ENCODE measurements around the gene RNF144B. TPM values are rescaled to one million over a fixed set of nuclear protein-coding genes. Genes with fewer than 3 reads are reported as not detected.

Gene RNF144B
- total RNA-seq, 1 donor from 2014 or later = 7.2 TPM

DNA sequence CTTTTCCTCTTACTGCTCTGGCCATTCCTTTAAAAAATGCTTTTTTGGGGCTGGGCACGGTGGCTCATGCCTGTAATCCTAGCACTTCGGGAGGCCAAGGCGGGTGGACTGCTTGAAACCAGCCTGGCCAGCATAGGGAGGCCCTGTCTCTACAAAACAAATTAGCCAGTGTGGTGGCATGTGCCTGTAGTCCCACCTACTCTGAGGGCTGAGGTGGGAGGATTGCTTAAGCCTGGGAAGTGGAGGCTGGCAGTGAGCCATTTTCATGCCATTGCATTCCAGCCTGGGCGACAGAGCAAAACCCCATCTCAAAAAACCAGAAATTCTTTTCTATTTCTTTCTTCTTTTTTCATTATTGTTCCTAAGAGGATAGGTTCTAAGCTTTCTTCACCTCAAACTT is 36.9 kb upstream of the RNF144B start:
- H4K20me1 ChIP-seq (ENCODE audit: insufficient read depth, low read length) = no peaks in the 10 kb centered on the region
- no peak for FAIRE-seq
- no peaks in the 10 kb centered on the region for H3K79me2 ChIP-seq (ENCODE audit: insufficient read depth, low read length)
- peaks cover 2% of the 10 kb centered on the region for H3K27me3 ChIP-seq (ENCODE audit: insufficient read depth, low read length)
- H3K36me3 ChIP-seq (ENCODE audit: insufficient read depth, low read length) = no peaks in the 10 kb centered on the region
- peaks cover 4% of the 10 kb centered on the region for H3K4me1 Mint-ChIP-seq (ENCODE audit: low read depth, unreplicated experiment)
- H3K9ac ChIP-seq (ENCODE audit: low read length) = no peak overlapping the region
- H3K9me3 ChIP-seq (ENCODE audit: insufficient read depth, low read depth, low read length) = no peaks in the 10 kb centered on the region
- no peak overlapping the region for H3K4me3 Mint-ChIP-seq (ENCODE audit: unreplicated experiment)
- H3K27ac Mint-ChIP-seq (ENCODE audit: unreplicated experiment) = no peak overlapping the region
- H3K4me2 ChIP-seq (ENCODE audit: low read length) = no peak overlapping the region
- H3K4me3 ChIP-seq (ENCODE audit: insufficient read depth, low read depth, low read length) = no peak overlapping the region
- peaks cover 3% of the 10 kb centered on the region for H3K4me1 ChIP-seq (ENCODE audit: insufficient read depth, low read length)
- H2AFZ ChIP-seq (ENCODE audit: low read depth, low read length) = no peak overlapping the region
- TF ChIP-seq, protein P1, sequence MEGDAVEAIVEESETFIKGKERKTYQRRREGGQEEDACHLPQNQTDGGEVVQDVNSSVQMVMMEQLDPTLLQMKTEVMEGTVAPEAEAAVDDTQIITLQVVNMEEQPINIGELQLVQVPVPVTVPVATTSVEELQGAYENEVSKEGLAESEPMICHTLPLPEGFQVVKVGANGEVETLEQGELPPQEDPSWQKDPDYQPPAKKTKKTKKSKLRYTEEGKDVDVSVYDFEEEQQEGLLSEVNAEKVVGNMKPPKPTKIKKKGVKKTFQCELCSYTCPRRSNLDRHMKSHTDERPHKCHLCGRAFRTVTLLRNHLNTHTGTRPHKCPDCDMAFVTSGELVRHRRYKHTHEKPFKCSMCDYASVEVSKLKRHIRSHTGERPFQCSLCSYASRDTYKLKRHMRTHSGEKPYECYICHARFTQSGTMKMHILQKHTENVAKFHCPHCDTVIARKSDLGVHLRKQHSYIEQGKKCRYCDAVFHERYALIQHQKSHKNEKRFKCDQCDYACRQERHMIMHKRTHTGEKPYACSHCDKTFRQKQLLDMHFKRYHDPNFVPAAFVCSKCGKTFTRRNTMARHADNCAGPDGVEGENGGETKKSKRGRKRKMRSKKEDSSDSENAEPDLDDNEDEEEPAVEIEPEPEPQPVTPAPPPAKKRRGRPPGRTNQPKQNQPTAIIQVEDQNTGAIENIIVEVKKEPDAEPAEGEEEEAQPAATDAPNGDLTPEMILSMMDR (IDR thresholded peaks at IDR 0.05; ENCODE audit: insufficient read depth, low read depth, low read length) = no peak
- no peak for TF ChIP-seq EZH2 (IDR thresholded peaks at IDR 0.05; ENCODE audit: insufficient read depth, low read length)
- peaks cover under 1% of the 10 kb centered on the region for H3K9me3 Mint-ChIP-seq (ENCODE audit: unreplicated experiment)
- no peak overlapping the region for H3K27ac ChIP-seq (ENCODE audit: low read depth, low read length)
- peaks cover 1% of the 10 kb centered on the region for H3K27me3 Mint-ChIP-seq (ENCODE audit: low read depth, unreplicated experiment)
- no peak for DNase-seq (ENCODE audit: low read depth)
- no peaks in the 10 kb centered on the region for H3K36me3 Mint-ChIP-seq (ENCODE audit: low read depth, unreplicated experiment)

DNA sequence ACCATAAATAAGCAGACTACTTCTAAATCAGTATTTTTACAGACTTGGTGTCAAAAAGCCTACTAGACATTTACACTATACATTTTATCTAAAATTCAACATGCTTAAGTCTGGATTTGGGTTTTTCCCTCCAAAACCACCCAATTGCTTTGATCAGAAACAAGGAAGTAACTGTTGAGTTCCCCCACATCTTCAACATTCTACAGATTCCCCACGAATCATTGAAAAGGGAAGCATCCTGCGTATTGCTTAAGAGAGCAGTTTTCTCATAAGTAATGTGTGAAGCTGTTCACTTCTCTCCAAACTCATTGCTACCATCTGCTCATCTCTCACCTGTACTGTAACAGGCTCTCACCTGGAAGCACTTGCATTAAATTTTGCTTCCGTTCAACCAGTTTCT is 36.4 kb upstream of the RNF144B start:
- Mint-ChIP-seq H3K9me3 (ENCODE audit: unreplicated experiment) (peaks cover 2% of the 10 kb centered on the region), H3K4me1 (ENCODE audit: low read depth, unreplicated experiment) (peaks cover 4% of the 10 kb centered on the region), H3K4me3 (ENCODE audit: unreplicated experiment) (no peak overlapping the region), H3K27me3 (ENCODE audit: low read depth, unreplicated experiment) (peaks cover 1% of the 10 kb centered on the region), H3K27ac (ENCODE audit: unreplicated experiment) (no peak overlapping the region), H3K36me3 (ENCODE audit: low read depth, unreplicated experiment) (no peaks in the 10 kb centered on the region)
- Histone ChIP-seq H3K4me1 (ENCODE audit: insufficient read depth, low read length) (peaks cover 3% of the 10 kb centered on the region), H3K9me3 (ENCODE audit: insufficient read depth, low read depth, low read length) (no peaks in the 10 kb centered on the region), H3K4me3 (ENCODE audit: insufficient read depth, low read depth, low read length) (no peak overlapping the region), H3K4me2 (ENCODE audit: low read length) (no peak overlapping the region), H2AFZ (ENCODE audit: low read depth, low read length) (no peak overlapping the region), H4K20me1 (ENCODE audit: insufficient read depth, low read length) (no peaks in the 10 kb centered on the region), H3K79me2 (ENCODE audit: insufficient read depth, low read length) (no peaks in the 10 kb centered on the region), H3K27ac (ENCODE audit: low read depth, low read length) (no peak overlapping the region), H3K27me3 (ENCODE audit: insufficient read depth, low read length) (peaks cover 2% of the 10 kb centered on the region), H3K9ac (ENCODE audit: low read length) (no peak overlapping the region), H3K36me3 (ENCODE audit: insufficient read depth, low read length) (no peaks in the 10 kb centered on the region)
- FAIRE-seq = no peak
- DNase-seq (ENCODE audit: low read depth) = no peak
- TF ChIP-seq, protein P1 (IDR thresholded peaks at IDR 0.05; ENCODE audit: insufficient read depth, low read depth, low read length) = no peak
- no peak for TF ChIP-seq EZH2 (IDR thresholded peaks at IDR 0.05; ENCODE audit: insufficient read depth, low read length)

DNA sequence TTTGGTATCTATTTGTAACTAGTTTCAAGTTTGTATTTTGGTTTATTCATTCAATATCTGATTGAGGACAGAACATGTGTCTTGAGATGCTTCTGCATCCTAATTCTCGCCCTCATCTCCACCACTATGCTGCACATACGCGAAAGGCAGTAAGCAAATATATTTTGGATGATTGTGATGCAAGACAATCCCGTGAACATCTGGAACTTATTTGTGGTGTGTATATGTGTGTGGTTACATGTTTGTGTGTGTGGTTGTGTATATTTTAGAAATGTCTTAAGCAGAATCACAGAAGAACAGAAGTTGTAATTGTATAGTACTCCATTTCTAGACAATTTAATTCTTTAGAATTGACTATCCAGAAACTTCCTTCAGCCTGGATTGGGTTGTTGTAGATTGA is 35.1 kb upstream of the RNF144B start:
- Histone ChIP-seq H3K9ac (ENCODE audit: low read length) (no peak overlapping the region), H3K27ac (ENCODE audit: low read depth, low read length) (no peak overlapping the region), H2AFZ (ENCODE audit: low read depth, low read length) (no peak overlapping the region), H3K36me3 (ENCODE audit: insufficient read depth, low read length) (no peaks in the 10 kb centered on the region), H3K79me2 (ENCODE audit: insufficient read depth, low read length) (no peaks in the 10 kb centered on the region), H3K27me3 (ENCODE audit: insufficient read depth, low read length) (peaks cover 2% of the 10 kb centered on the region), H3K9me3 (ENCODE audit: insufficient read depth, low read depth, low read length) (no peaks in the 10 kb centered on the region), H3K4me2 (ENCODE audit: low read length) (no peak overlapping the region), H3K4me3 (ENCODE audit: insufficient read depth, low read depth, low read length) (no peak overlapping the region), H3K4me1 (ENCODE audit: insufficient read depth, low read length) (no peaks in the 10 kb centered on the region), H4K20me1 (ENCODE audit: insufficient read depth, low read length) (no peaks in the 10 kb centered on the region)
- H3K36me3 Mint-ChIP-seq (ENCODE audit: low read depth, unreplicated experiment) = no peaks in the 10 kb centered on the region
- TF ChIP-seq EZH2 (IDR thresholded peaks at IDR 0.05; ENCODE audit: insufficient read depth, low read length) = no peak
- TF ChIP-seq, protein P1 (IDR thresholded peaks at IDR 0.05; ENCODE audit: insufficient read depth, low read depth, low read length) = no peak
- FAIRE-seq (no peak), DNase-seq (ENCODE audit: low read depth) (no peak)
- H3K27me3 Mint-ChIP-seq (ENCODE audit: low read depth, unreplicated experiment) = peaks cover 1% of the 10 kb centered on the region
- no peak overlapping the region for H3K27ac Mint-ChIP-seq (ENCODE audit: unreplicated experiment)
- H3K4me3 Mint-ChIP-seq (ENCODE audit: unreplicated experiment) = no peak overlapping the region
- peaks cover 2% of the 10 kb centered on the region for H3K9me3 Mint-ChIP-seq (ENCODE audit: unreplicated experiment)
- peaks cover 4% of the 10 kb centered on the region for H3K4me1 Mint-ChIP-seq (ENCODE audit: low read depth, unreplicated experiment)

All from astrocyte (in vitro differentiated cells and primary cell).